HG02798 (cell line): Measurements from ENCODE around the gene EHF.
"Not testable (repeated sequence)": the region's sequence is repeated elsewhere in the genome, so short reads cannot be mapped to it uniquely, and the experiment has no call there.

Experiments used
- ATAC-seq: cut with Tn5 transposase; IDR thresholded peaks from one replicate; pipeline ENCODE4 v1.9.1; 2021; ENCODE audit warnings: mild to moderate bottlenecking; ENCODE audit not compliant: unreplicated experiment, poor library complexity

The EHF gene

DNA sequence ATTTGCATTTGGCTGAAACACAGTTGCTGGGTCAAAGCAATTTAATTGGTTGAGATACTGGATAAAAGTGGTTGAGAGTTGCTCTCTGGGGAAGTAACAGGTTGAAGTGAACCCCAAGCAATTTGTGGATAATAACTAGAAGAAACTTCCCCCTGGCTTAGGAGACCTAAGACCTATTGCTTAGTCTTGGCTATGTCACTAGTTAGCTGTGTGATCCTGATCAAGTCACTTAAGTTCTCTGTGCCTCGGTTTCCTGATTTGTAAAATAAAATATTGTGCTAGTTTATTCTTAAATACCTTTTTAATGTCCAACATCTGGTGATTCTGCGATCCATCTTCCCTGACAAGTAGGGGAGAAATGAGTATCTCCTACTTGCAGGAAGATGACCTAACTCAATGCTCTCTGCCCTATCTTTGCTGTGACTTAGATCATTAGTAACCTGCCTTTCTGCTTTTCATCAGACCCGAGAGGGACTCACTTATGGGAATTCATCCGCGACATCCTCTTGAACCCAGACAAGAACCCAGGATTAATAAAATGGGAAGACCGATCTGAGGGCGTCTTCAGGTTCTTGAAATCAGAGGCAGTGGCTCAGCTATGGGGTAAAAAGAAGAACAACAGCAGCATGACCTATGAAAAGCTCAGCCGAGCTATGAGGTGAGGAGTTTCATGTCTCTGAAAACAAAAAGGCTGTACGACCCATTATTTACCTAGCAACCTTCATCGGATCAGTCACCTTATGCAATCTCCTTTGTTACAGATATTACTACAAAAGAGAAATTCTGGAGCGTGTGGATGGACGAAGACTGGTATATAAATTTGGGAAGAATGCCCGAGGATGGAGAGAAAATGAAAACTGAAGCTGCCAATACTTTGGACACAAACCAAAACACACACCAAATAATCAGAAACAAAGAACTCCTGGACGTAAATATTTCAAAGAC lies 37.5 kb downstream of the EHF start:
- no peak for ATAC-seq

- ATAC-seq = no peak
Measured at GRCh38 chr11:34659096-34659733, 38.3 kb downstream of the EHF start.

- no peak for ATAC-seq
Measured at GRCh38 chr11:34665077-34665835, 44.4 kb downstream of the EHF start.

GRCh38 chr11:34667810-34668582 lies 47.1 kb downstream of the EHF start:
- ATAC-seq = no peak

DNA sequence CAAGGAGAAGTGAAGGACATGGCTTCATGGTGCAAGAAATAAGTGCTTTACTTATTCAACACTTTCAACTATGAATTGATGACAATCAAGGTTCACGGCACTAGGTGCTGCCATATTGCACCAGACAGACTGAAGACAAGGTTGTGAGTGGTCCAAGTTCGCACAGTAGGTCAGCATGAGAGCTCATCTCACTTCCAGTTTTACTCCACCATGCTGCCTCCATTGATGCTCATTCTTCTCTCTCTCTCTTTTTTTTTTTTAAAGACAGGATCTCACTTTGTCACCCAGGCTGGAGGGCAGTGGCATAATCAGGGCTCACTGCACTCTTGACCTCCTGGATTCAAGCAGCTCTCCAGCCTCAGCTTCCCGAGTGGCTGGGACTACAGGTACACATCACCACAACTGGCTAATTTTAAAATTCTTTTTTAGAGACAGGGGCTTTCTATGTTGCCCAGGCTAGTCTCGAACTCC lies 47.7 kb downstream of the EHF start:
- no peak for ATAC-seq

DNA sequence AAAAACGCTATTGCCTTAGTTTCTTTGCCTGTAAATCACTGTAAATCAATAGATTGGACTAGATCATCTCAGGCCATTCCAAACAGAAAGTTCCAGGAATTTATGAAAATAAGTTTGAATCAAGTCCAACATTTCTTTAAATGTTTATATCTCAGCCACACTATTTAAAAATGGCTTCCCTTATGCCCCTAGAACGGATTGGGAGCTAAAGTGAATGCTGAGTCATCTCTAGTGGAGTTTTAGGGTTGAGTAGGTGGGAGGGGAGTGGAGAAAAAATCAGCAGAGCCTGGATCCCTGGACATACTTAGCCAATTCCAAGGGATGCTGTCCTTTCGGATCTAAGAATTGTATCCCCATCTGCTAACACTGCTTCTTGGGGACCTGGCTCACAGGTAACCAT lies 48.6 kb downstream of the EHF start:
- no peak for ATAC-seq

DNA sequence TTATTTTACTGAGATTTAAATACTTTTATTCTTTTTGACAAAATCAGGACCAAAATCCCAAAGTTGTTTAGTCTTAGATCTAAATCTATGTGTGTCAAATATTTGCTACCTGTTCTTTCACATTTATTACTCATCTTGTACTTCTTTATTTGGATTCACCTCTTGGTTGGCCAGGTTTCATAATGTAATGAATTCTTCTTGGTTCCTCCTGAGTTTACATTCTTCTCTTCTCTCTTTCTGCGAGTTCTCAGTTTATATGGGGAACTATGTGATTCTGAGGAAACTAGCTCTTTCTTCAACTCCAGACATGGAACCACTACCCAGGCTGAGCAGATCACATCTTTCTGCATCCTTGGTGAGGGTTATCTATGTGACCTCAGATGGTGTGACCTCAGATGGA lies 50.2 kb downstream of the EHF start:
- ATAC-seq = no peak

GRCh38 chr11:34671946-34672345 lies 51.1 kb downstream of the EHF start:
- ATAC-seq = no peak

DNA sequence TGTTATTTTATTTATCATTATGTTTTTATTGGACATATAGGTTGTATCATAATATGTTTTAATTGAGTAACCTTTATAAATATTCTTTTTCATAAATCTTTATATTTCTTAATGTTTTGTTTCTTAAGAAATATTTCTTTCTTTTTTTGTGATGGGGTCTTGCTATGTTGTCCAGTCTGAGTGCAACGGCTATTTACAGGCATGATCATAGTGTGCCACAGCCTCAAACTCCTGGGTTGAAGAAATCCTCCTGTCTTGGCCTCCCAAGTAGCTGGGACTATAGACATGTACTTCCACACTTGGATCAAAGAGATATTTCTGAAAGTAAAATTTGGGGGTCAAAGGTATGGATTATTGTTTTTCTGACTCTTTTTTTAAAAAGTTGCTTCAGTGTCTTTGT lies 53.1 kb downstream of the EHF start:
- ATAC-seq = no peak

GRCh38 chr11:34676227-34676626 lies 55.3 kb downstream of the EHF start:
- ATAC-seq = no peak

- no peak for ATAC-seq
Measured at GRCh38 chr11:34679681-34680080, 58.8 kb downstream of the EHF start.

- no peak for ATAC-seq
Measured at GRCh38 chr11:34680206-34680605, 59.3 kb downstream of the EHF start.

GRCh38 chr11:34680918-34681586 lies 60.2 kb downstream of the EHF start:
- no peak for ATAC-seq

GRCh38 chr11:34682825-34683224 lies 61.9 kb downstream of the EHF start:
- no peak for ATAC-seq

GRCh38 chr11:34683396-34683795 lies 62.5 kb downstream of the EHF start:
- no peak for ATAC-seq

GRCh38 chr11:34685864-34686263 lies 65.0 kb downstream of the EHF start:
- no peak for ATAC-seq

GRCh38 chr11:34692299-34692698 lies 71.4 kb downstream of the EHF start:
- not testable (repeated sequence) for ATAC-seq

DNA sequence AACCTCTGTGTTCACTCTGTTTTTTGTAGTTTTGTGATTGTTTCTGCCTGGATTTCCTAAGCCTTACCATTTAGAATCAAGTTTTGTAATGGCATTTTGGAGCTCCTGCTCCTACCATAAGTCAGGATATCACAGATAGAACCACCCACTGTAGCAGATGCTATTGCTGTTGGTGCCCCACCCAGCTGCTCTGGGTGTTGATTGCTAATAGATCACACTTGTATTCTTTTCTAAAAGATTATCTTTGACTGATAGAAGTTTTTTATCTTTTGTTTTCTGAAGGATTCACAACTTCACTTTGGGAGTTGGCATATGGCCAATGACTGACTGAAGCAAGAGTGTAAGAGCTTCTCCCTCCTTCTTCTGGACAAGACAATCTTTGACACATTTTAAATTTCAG lies 76.0 kb downstream of the EHF start:
- no peak for ATAC-seq

- no peak for ATAC-seq
Measured at GRCh38 chr11:34706709-34707461, 86.0 kb downstream of the EHF start.
